ENCODE data around the gene PNLDC1.
"Not testable (repeated sequence)": the region's sequence is repeated elsewhere in the genome, so short reads cannot be mapped to it uniquely, and the experiment has no call there.

The PNLDC1 gene

GRCh38 chr6:159778542-159779103 lies 21.5 kb upstream of the PNLDC1 start:
- no peak for DNase-seq (ENCODE audit: low read depth)

DNA sequence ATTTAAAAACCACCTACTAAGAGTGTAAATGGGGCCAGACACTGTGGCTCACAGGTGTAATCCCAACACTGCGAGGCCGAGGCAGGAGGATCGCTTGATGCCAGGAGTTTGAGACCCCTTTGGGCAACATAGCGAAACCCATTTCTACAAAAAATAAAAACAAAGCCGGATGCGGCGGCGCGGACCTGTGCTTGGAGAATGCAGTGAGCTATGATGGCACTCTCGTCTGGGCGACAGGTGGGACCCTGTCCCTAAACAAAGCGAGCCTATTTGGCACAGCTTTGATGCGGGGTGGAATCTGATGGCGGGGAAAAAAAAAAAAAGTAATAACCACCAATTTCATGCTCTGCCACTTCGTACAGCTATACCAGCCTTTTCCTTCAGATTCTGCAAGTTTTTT lies 11.8 kb upstream of the PNLDC1 start:
- DNase-seq (ENCODE audit: low read depth) = no peak

GRCh38 chr6:159788753-159789376 lies 11.2 kb upstream of the PNLDC1 start:
- no peak for DNase-seq (ENCODE audit: low read depth)

DNA sequence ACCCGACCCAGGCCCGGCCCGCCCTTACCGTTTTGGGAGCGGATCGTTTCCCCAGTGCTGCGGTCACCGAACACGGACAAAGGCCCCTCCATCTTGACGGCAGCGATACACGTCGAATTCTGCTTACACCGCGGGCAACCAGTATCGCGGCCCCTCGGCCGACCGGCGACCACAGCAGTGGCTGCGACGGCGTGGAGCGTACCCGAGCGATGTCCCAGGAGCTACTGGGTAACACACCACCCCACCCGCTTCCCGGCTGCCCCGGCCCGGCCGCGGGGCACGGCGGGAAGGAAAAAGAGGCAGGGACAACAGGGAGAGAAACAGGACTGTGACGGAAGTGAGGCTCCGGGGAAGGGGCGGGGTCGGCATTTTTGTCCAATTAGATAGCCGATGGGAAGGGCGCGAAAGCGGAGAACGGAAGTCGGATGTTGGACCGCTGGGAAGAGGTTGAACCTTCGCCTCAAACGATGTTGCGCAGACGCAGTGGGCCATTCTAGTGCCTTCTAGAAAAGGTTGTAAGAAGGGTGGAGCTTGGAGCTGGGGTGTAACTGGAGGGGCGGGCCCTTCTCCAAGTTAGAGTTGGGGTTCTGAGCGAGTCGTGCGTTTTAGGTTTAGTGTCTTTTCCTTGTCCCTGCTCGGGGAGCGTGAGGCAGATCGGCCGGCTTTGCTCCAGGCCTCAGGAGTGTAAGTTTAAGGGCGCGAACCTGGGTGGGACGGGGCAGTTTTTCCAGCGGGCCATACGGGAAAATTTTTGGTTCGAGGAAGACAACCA lies 10.5 kb upstream of the PNLDC1 start, which contains the start of gene TCP1:
TSS of gene TCP1 (minus strand) at position 226 of the 772 bp plus-strand sequence. CDS start at position 92, 134 bp downstream.
- peak; percentile 99 for DNase-seq (ENCODE audit: low read depth)

DNA sequence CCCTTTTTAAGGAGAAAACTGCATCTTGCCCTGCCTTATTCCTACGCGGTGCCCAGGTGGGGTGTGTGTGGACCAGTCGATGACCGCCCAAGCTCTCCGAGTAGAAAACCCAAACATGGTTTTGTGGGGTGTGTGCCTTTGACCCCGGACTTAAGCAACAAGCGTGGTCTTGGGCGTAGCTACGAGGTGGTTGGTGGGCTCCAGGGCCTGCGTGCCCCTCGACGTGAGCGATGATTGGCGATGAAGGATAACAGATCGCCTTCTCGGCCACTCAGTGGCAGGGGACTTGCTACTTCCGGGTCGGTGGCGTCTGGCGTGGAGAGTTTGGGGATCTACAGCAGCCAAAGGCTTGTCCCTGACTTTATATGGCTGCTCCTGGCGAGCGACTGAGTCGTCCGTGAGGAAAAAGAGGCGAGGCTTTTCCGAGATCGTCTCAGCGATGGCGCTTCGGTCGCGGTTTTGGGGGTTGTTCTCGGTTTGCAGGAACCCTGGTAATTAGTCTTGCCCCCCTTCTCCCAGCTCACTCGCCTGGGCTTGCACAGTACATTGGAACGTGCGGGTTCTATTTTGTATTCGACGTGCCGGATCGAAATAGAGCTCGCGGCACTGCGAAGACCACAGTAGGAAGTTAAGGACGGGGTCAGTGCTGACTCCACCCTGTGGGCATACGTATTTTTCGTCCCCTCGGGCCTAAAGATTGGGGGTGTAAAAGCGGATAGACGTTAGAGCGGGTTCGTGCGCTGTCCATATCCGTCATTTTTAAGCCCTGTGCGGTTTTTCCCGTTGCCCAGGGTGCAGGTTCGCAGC lies 9.7 kb upstream of the PNLDC1 start, which contains the start of gene MRPL18:
TSS of gene MRPL18 (plus strand) at position 319 of the 807 bp plus-strand sequence. CDS start at position 440, 121 bp downstream.
- peak; percentile 83 for DNase-seq (ENCODE audit: low read depth)

- DNase-seq (ENCODE audit: low read depth) = no peak
Measured at GRCh38 chr6:159790956-159791598, 9.0 kb upstream of the PNLDC1 start.

DNA sequence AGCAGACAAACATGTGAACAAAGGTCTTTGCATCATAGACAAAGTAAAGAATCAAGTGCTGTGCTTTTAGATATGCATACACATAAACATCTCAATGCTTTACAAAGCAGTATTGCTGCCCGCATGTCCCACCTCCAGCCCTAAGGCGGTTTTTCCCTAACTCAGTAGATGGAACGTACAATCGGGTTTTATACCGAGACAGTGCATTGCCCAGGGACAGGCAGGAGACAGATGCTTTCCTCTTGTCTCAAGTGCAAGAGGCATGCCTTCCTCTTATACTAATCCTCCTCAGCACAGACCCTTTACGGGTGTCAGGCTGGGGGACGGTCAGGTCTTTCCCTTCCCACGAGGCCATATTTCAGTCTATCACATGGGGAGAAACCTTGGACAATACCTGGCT lies 5.1 kb upstream of the PNLDC1 start:
- DNase-seq (ENCODE audit: low read depth) = not testable (repeated sequence)

- DNase-seq (ENCODE audit: low read depth) = no peak
Measured at GRCh38 chr6:159797554-159797953, 2.5 kb upstream of the PNLDC1 start.

DNA sequence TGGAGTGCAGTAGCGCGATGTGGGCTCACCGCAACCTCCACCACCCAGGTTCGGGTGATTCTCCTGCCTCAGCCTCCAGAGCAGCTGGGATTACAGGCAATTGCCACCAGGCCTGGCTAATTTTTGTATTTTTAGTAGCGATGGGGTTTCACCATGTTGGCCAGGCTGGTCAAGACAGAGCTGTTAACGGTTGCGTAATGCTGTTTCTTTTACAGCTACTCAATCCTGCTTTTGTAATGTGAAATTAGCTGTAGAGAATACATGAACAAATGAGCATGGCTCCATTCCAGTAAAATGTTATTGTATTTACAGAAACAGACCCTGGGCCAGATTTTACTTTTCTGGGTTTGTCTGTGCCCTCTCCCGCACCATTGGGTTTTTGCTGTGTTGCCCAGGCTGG lies 1.9 kb downstream of the PNLDC1 start:
- DNase-seq (ENCODE audit: low read depth) = no peak

DNA sequence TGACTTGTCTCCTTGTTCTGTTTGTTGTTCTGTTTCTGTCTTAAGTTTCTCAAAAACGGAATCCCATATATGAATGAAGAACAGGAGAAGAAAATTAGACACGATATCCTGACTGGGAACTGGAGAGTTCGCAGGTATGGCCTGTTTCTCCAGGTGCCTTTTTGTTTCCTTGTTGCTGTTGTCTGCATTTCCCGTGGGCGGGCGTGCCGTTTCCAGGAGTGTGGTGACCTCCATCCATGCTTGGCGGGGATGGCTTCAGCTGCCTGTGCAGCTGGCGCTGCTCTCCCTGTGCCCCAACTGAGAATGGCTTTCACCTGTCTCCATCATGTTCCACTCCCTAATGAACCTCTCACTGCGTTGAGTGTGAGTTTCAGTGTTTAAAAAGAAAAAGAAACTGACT lies 4.4 kb downstream of the PNLDC1 start:
- no peak for DNase-seq (ENCODE audit: low read depth)

DNA sequence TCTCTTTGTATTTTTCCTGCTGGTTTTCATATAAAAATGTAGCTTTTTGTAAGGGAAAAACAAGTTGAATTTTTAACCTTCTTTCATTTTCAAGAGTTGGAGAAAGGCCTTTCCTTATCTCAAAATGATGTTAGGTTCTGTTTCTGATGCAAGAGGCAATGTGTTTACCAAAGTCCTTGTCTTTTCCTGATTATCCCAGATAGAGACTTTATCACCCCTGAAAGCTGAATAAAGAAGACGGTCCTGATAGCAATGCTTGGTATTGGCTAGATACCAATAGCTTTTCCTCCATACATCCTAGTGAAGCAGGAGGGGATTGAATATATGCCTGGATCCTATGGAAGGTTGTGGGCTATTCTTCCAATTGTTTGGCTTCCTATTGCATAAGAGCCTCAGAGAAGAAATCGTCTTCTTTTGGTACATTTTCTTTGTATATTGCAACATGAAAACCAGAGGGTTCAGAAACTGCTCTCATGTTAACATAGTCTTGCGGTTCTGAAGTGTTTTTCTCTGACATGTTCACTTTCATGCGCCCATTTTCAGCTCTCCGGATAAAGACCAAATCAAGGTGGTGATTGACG lies 5.5 kb downstream of the PNLDC1 start:
- DNase-seq (ENCODE audit: low read depth) = no peak

DNA sequence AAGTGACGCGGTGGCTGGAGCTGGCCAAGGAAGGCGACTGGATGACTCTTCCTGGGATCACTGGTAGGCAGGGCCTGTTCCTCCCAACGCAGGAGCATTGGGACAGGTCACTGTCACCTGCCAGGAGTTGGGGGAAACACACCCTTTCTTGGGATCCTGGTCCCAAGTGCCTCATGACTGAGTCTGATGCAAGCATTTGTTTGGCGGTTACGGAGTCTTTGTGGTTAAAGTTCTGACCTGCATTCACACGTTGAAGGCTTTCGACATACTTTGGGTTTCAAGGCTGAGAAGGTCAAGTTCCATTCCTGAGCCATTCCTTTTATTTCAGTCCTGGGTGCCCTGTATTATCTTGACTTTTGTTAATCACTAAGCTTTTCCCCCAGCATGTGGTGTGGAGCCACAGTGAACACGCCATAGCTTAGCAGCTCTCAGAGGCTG lies 6.0 kb downstream of the PNLDC1 start:
- DNase-seq (ENCODE audit: low read depth) = no peak

DNA sequence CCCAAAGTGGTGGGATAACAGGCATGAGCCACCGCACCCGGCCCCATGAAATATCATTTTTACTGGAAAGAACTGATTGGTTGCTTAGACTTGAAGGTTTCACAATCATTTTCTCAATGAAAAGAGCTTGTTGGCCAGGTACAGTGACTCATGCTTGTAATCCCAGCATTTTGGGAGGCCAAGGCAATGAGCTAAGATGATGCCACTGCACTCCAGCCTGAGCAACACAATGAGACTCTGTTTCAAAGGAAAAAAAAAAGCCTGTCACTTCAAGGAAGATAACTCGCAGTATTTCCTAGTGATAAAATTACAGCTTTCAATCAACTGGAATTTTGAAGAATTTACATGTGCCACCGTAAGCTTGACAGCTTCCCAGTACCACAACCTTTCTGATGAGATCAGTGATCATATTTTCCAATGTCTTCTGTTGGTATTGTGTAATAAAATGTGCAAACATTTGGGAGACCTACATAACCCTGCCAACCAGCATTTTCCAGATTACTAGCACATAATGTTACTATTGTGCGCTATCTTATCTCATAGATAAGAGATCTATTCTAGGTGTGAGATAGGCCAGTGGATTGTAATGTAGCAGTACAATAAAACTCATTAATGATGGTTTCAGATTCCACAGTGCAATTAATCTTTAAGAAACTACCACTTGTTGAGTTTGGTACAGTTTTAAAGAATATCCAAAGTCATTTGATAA lies 7.2 kb downstream of the PNLDC1 start:
- DNase-seq (ENCODE audit: low read depth) = no peak

DNA sequence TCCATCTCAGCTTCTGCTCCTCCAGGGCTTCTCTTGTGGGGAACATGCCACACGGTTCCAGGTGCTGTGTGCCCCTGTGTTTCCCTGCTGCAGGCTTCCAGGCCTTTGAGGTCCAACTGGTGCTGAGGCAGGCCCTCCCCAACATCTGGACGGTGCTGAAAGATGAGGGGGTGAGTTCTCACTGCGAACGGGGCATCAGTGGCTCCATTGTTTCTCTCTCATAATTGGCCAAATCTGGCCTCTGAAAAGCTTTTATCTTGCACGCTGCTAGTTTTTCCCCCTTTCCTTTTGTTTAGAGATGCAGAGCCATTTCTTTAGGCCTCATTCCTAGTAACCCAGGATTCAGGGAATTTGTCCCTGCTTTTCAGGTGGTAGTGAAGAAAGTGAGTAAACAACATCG lies 8.6 kb downstream of the PNLDC1 start:
- no peak for DNase-seq (ENCODE audit: low read depth)

DNA sequence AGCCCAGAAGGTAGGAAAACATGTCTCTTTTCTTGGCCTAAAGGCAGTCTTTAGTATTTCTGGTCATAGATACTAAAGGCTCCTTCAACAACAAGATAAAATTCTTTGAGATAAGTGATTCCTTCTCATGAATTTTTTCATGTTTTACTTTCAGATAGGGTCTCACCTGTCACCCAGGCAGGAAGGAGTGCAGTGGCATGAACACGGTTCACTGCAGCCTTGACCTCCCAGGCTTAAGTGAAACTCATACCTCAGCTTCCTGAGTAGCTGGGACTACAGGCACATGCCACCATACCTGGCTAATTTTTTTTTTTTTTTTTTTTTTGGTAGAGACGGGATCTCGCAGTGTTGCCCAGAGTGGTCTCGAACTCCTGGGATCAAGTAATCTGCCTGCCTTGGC lies 9.1 kb downstream of the PNLDC1 start:
- DNase-seq (ENCODE audit: low read depth) = no peak

GRCh38 chr6:159813781-159814180 lies 13.7 kb downstream of the PNLDC1 start:
- DNase-seq (ENCODE audit: low read depth) = no peak

GRCh38 chr6:159815410-159815809 lies 15.3 kb downstream of the PNLDC1 start:
- no peak for DNase-seq (ENCODE audit: low read depth)

DNA sequence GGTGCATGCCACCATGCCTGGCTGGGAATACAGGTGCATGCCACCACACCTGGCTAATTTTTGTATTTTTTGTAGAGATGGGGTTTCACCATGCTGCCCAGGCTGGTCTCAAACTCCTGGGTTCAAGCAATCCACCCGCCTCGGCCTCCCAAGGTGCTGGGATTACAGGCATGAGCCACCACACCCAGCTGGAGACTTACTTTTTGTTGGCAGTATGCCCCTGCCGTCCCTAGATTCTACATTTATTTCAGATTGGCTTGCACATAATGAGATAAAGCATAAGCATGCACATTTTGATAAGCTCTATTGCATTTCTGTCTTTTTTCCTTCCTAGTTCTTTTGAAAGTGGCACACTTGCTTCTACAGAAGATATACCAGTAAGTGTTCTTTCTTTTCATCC lies 16.7 kb downstream of the PNLDC1 start:
- not testable (repeated sequence) for DNase-seq (ENCODE audit: low read depth)

GRCh38 chr6:159817951-159818739 lies 18.1 kb downstream of the PNLDC1 start:
- DNase-seq (ENCODE audit: low read depth) = no peak

GRCh38 chr6:159819098-159819497 lies 19.0 kb downstream of the PNLDC1 start:
- DNase-seq (ENCODE audit: low read depth) = no peak

Data from activated gamma-delta T cell treated with anti-CD3 and anti-CD28 coated beads, Interleukin-2, amount 50 U/mL, for 16 hours (primary cell).